Testis (tissue), 3 donors: ENCODE measurements around the gene ST3GAL5. TPM values are rescaled to one million over a fixed set of nuclear protein-coding genes. Genes with fewer than 3 reads are reported as not detected.
A peak's percentile ranks its signal among the peaks of the same experiment; 100 is the strongest.
"Not testable (repeated sequence)": the region's sequence is repeated elsewhere in the genome, so short reads cannot be mapped to it uniquely, and the experiment has no call there.

ENCODE experiments used
- DNase-seq: peaks from one replicate; pipeline ENCODE4 v3.0.0-alpha.2; 2019
- H3K27ac ChIP-seq, 2 donors: fragments of 200-600 bp; sonication (generic); one replicate each; pipeline ENCODE4 v1.5.1; 2019
- H3K27me3 ChIP-seq: fragments of 200-600 bp; sonication (generic); one replicate; pipeline ENCODE4 v1.5.1; 2019
- H3K36me3 ChIP-seq: fragments of 200-600 bp; sonication (generic); one replicate; pipeline ENCODE4 v1.5.1; 2017; ENCODE audit warnings: low read depth; ENCODE audit errors: missing control alignments
- H3K4me1 ChIP-seq: fragments of 200-600 bp; sonication (generic); one replicate; pipeline ENCODE4 v1.5.1; 2019
- H3K4me3 ChIP-seq, 2 donors: fragments of 200-600 bp; sonication (generic); one replicate each; pipeline ENCODE4 v1.5.1; 2017 to 2019
- H3K9me3 ChIP-seq: fragments of 200-600 bp; sonication (generic); one replicate; pipeline ENCODE4 v1.5.1; 2017
- POLR2A ChIP-seq: fragments of 450-650 bp; IDR thresholded peaks from one replicate; pipeline ENCODE4 v1.6.1; 2017; ENCODE audit warnings: antibody characterized with exemption, mild to moderate bottlenecking, moderate library complexity
- WGBS, 2 donors: methylation state at CpG; one replicate each; pipeline ENCODE4 v1.1.5; 2018; 5-methylcytosine and 5-hydroxymethylcytosine counted together
- intact Hi-C: fragments of 100-400 bp; cut with DNase I; formaldehyde crosslinking; loops from one replicate; pipeline ENCODE4 v1.15.1; 2023; ENCODE audit warnings: low total_unique reads
- polyA plus RNA-seq: library from polyadenylated mRNA; stranded (reverse); fragments of 350-450 nt; fragmentation: Illumina TruSeq; extraction: RNeasy Lipid Tissue Mini Kit (QIAGEN cat#74804); gene quantifications from one replicate; pipeline ENCODE4 v1.2.3, GENCODE V29; 2014; ENCODE audit warnings: low read depth, low replicate concordance; ENCODE audit not compliant: insufficient read depth
- total RNA-seq, 2 donors: library from RNA; depleted of rRNA; stranded (reverse); fragments of >200 nt; gene quantifications; one replicate each; pipeline ENCODE4 v1.2.3, GENCODE V29; 2016
- TF ChIP-seq, protein P1 (sequence below), 3 experiments: fragments of 450-650 bp in 2 of 3; fragments of 200-600 bp in 1 of 3; sonication (generic) in 1 of 3; IDR thresholded peaks; one replicate each; pipeline ENCODE4 v1.5.1; 2016 to 2019; ENCODE audit warnings: antibody characterized with exemption in 3 of 3, mild to moderate bottlenecking in 2 of 3, moderate library complexity in 1 of 3

The ST3GAL5 gene
- total and polyA plus RNA-seq, 3 donors from 2014 or later: 38.3 to 60.0 (median 48.2) TPM

GRCh38 chr2:85888020-85888683 lies 638 bp downstream of the ST3GAL5 start:
- peaks cover 31% of the 10 kb centered on the region for H3K4me1 ChIP-seq
- no peaks in the 10 kb centered on the region for H3K27me3 ChIP-seq
- peak overlapping the region; percentile 53 to 92 for H3K27ac ChIP-seq
- TF ChIP-seq POLR2A: no peak
- TF ChIP-seq, protein P1, sequence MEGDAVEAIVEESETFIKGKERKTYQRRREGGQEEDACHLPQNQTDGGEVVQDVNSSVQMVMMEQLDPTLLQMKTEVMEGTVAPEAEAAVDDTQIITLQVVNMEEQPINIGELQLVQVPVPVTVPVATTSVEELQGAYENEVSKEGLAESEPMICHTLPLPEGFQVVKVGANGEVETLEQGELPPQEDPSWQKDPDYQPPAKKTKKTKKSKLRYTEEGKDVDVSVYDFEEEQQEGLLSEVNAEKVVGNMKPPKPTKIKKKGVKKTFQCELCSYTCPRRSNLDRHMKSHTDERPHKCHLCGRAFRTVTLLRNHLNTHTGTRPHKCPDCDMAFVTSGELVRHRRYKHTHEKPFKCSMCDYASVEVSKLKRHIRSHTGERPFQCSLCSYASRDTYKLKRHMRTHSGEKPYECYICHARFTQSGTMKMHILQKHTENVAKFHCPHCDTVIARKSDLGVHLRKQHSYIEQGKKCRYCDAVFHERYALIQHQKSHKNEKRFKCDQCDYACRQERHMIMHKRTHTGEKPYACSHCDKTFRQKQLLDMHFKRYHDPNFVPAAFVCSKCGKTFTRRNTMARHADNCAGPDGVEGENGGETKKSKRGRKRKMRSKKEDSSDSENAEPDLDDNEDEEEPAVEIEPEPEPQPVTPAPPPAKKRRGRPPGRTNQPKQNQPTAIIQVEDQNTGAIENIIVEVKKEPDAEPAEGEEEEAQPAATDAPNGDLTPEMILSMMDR (IDR thresholded peaks at IDR 0.05): no peak
- 1% methylated on average over 18 to 46 of the region's 47 CpGs for WGBS, 2 donors
- H3K36me3 ChIP-seq: no peaks in the 10 kb centered on the region
- peak overlapping the region; percentile 73 to 93 for H3K4me3 ChIP-seq
- intact Hi-C loops: loop anchor here (5.0 to 10.0 kb wide), 2 partner anchors 109 to 187 kb away; no protein-coding TSS in a partner anchor
- peak; percentile 51 for DNase-seq
- no peaks in the 10 kb centered on the region for H3K9me3 ChIP-seq

GRCh38 chr2:85887566-85888019 lies 1.2 kb downstream of the ST3GAL5 start:
- DNase-seq: peak; percentile 84
- no peaks in the 10 kb centered on the region for H3K36me3 ChIP-seq
- H3K27ac ChIP-seq: peak overlapping the region; percentile 53 to 92
- 2 to 3% methylated on average over 10 of the region's 10 CpGs for WGBS, 2 donors
- peaks cover 31% of the 10 kb centered on the region for H3K4me1 ChIP-seq
- no peaks in the 10 kb centered on the region for H3K9me3 ChIP-seq
- H3K27me3 ChIP-seq: no peaks in the 10 kb centered on the region
- TF ChIP-seq, protein P1 (IDR thresholded peaks at IDR 0.05): no peak
- no peak for TF ChIP-seq POLR2A
- intact Hi-C loops: loop anchor here (5.0 to 10.0 kb wide), 2 partner anchors 110 to 187 kb away; no protein-coding TSS in a partner anchor
- peak overlapping the region; percentile 73 to 93 for H3K4me3 ChIP-seq

GRCh38 chr2:85886590-85886989 lies 2.2 kb downstream of the ST3GAL5 start:
- H3K9me3 ChIP-seq: no peaks in the 10 kb centered on the region
- no peak overlapping the region for H3K4me3 ChIP-seq
- H3K27ac ChIP-seq: peak overlapping the region; percentile 41 to 92
- TF ChIP-seq, protein P1 (IDR thresholded peaks at IDR 0.05): no peak
- no peak for TF ChIP-seq POLR2A
- peaks cover 31% of the 10 kb centered on the region for H3K4me1 ChIP-seq
- no peaks in the 10 kb centered on the region for H3K27me3 ChIP-seq
- H3K36me3 ChIP-seq: no peaks in the 10 kb centered on the region
- DNase-seq: peak; percentile 72
- intact Hi-C loops: loop anchor here (5.0 to 10.0 kb wide), 2 partner anchors 111 to 188 kb away; no protein-coding TSS in a partner anchor
- WGBS, 2 donors: 5 to 8% methylated on average over 11 of the region's 11 CpGs

GRCh38 chr2:85886141-85886540 lies 2.6 kb downstream of the ST3GAL5 start:
- peak overlapping the region; percentile 41 to 92 for H3K27ac ChIP-seq
- no peak for DNase-seq
- no peak overlapping the region for H3K4me3 ChIP-seq
- no peaks in the 10 kb centered on the region for H3K27me3 ChIP-seq
- TF ChIP-seq, protein P1 (IDR thresholded peaks at IDR 0.05): no peak
- TF ChIP-seq POLR2A: no peak
- intact Hi-C loops: loop anchor here (5.0 to 10.0 kb wide), 2 partner anchors 111 to 189 kb away; no protein-coding TSS in a partner anchor
- 70 to 72% methylated on average over 8 of the region's 8 CpGs for WGBS, 2 donors
- H3K9me3 ChIP-seq: no peaks in the 10 kb centered on the region
- peaks cover 31% of the 10 kb centered on the region for H3K4me1 ChIP-seq
- no peaks in the 10 kb centered on the region for H3K36me3 ChIP-seq

GRCh38 chr2:85881781-85882180 lies 7.0 kb downstream of the ST3GAL5 start:
- H3K27me3 ChIP-seq, H3K27ac ChIP-seq, H3K4me3 ChIP-seq, H3K9me3 ChIP-seq, H3K36me3 ChIP-seq, DNase-seq: not testable (repeated sequence)
- WGBS, 2 donors: 100% methylated on average over 1 of the region's 1 CpG; no CpG with 5 or more reads in 1 of the 2 donors
- intact Hi-C loops: loop anchor here (10.0 kb wide), 1 partner anchor 193 kb away; no protein-coding TSS in a partner anchor
- peaks cover 30% of the 10 kb centered on the region for H3K4me1 ChIP-seq

GRCh38 chr2:85880716-85881328 lies 8.0 kb downstream of the ST3GAL5 start:
- H3K9me3 ChIP-seq: not testable (repeated sequence)

More at GRCh38 chr2:85880716-85881328, 8.0 kb downstream of the ST3GAL5 start:
- not testable (repeated sequence) for DNase-seq, H3K4me3 ChIP-seq, H3K27me3 ChIP-seq, H3K36me3 ChIP-seq, H3K27ac ChIP-seq
- intact Hi-C loops: loop anchor here (10.0 kb wide), 1 partner anchor 194 kb away; no protein-coding TSS in a partner anchor
- H3K4me1 ChIP-seq: peaks cover 23% of the 10 kb centered on the region
- 62 to 72% methylated on average over 4 of the region's 4 CpGs for WGBS, 2 donors
